IPS-15b (cell line): ENCODE results near the gene SOX6.

Experiments used
- H3K27me3 ChIP-seq: one replicate; pipeline ENCODE4 v1.6.1; 2013; ENCODE audit warnings: low read length; ENCODE audit not compliant: control insufficient read depth, insufficient read depth
- H3K36me3 ChIP-seq: one replicate; pipeline ENCODE4 v1.6.1; 2013; ENCODE audit warnings: low read length; ENCODE audit not compliant: control insufficient read depth, insufficient read depth
- H3K4me1 ChIP-seq: one replicate; pipeline ENCODE4 v1.6.1; 2013; ENCODE audit warnings: mild to moderate bottlenecking, low read length; ENCODE audit not compliant: control insufficient read depth, insufficient read depth
- H3K4me3 ChIP-seq: one replicate; pipeline ENCODE4 v1.5.1; 2013; ENCODE audit warnings: low read depth, low read length
- H3K9ac ChIP-seq: one replicate; pipeline ENCODE4 v1.6.1; 2013; ENCODE audit warnings: low read depth, mild to moderate bottlenecking, low read length
- H3K9me3 ChIP-seq: one replicate; pipeline ENCODE4 v1.6.1; 2013; ENCODE audit warnings: mild to moderate bottlenecking, low read length; ENCODE audit not compliant: control insufficient read depth, insufficient read depth

Gene SOX6

DNA sequence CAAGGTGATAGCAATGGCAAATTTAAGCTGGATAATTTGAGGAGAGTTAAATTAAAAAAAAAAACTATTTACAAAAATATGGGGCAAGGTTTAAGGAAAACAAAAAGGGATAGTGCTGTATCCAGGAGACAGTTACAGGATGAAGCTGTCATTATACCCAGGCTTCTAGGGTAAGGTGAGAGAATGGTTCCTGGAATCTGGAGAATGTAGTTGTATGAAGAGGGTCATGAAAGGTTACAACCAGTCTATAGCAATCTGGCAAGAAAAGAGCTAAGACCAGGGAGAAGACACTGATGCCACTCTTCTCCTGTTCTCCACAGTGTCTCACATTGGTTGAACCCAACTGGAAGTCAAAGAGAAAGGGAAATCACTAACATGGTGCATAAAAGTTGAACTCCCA, 144.9 kb downstream of the SOX6 start:
- no peak overlapping the region for H3K4me3 ChIP-seq
- no peaks in the 10 kb centered on the region for H3K36me3 ChIP-seq
- no peak overlapping the region for H3K9ac ChIP-seq
- no peaks in the 10 kb centered on the region for H3K9me3 ChIP-seq
- H3K4me1 ChIP-seq: no peaks in the 10 kb centered on the region
- no peaks in the 10 kb centered on the region for H3K27me3 ChIP-seq

- no peaks in the 10 kb centered on the region for H3K4me1 ChIP-seq
- H3K27me3 ChIP-seq: no peaks in the 10 kb centered on the region
- no peaks in the 10 kb centered on the region for H3K9me3 ChIP-seq
- H3K9ac ChIP-seq: no peak overlapping the region
- H3K4me3 ChIP-seq: no peak overlapping the region
- H3K36me3 ChIP-seq: no peaks in the 10 kb centered on the region
Measured at GRCh38 chr11:16204261-16204660, 152.1 kb downstream of the SOX6 start.

GRCh38 chr11:16195651-16196050, 160.7 kb downstream of the SOX6 start:
- no peak overlapping the region for H3K9ac ChIP-seq
- no peaks in the 10 kb centered on the region for H3K9me3 ChIP-seq
- H3K36me3 ChIP-seq: no peaks in the 10 kb centered on the region
- peaks cover 4% of the 10 kb centered on the region for H3K4me1 ChIP-seq
- H3K27me3 ChIP-seq: no peaks in the 10 kb centered on the region
- H3K4me3 ChIP-seq: no peak overlapping the region

DNA sequence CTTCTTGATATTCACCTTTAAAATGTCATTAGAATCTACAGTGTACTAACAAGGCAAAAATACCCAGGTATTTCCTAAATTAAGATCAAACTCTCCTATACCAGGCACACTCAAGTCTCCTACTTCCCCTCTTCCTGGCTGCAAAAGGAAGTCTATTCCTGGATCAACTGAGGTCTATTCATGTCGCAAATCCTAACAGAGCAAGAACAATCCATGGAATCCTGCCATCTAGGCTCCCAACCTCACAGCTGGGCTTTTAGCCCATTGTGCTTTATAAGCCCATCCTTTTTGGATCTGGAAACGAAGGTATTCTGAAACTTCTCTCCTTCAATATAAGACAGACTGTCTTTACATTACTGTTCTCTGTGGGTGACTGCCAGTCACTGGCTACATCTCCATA, 161.8 kb downstream of the SOX6 start:
- Histone ChIP-seq H3K4me1 (peaks cover 4% of the 10 kb centered on the region), H3K9me3 (no peaks in the 10 kb centered on the region), H3K27me3 (no peaks in the 10 kb centered on the region), H3K4me3 (no peak overlapping the region), H3K36me3 (no peaks in the 10 kb centered on the region), H3K9ac (no peak overlapping the region)

- H3K27me3 ChIP-seq: no peaks in the 10 kb centered on the region
- H3K4me3 ChIP-seq: no peak overlapping the region
- H3K36me3 ChIP-seq: no peaks in the 10 kb centered on the region
- H3K9ac ChIP-seq: no peak overlapping the region
- no peaks in the 10 kb centered on the region for H3K9me3 ChIP-seq
- peaks cover 4% of the 10 kb centered on the region for H3K4me1 ChIP-seq
Measured at GRCh38 chr11:16193897-16194381, 162.4 kb downstream of the SOX6 start.

GRCh38 chr11:16191868-16192240, 164.5 kb downstream of the SOX6 start:
- no peaks in the 10 kb centered on the region for H3K27me3 ChIP-seq
- no peak overlapping the region for H3K9ac ChIP-seq
- no peaks in the 10 kb centered on the region for H3K9me3 ChIP-seq
- H3K4me1 ChIP-seq: peaks cover 4% of the 10 kb centered on the region
- H3K36me3 ChIP-seq: no peaks in the 10 kb centered on the region
- H3K4me3 ChIP-seq: no peak overlapping the region

DNA sequence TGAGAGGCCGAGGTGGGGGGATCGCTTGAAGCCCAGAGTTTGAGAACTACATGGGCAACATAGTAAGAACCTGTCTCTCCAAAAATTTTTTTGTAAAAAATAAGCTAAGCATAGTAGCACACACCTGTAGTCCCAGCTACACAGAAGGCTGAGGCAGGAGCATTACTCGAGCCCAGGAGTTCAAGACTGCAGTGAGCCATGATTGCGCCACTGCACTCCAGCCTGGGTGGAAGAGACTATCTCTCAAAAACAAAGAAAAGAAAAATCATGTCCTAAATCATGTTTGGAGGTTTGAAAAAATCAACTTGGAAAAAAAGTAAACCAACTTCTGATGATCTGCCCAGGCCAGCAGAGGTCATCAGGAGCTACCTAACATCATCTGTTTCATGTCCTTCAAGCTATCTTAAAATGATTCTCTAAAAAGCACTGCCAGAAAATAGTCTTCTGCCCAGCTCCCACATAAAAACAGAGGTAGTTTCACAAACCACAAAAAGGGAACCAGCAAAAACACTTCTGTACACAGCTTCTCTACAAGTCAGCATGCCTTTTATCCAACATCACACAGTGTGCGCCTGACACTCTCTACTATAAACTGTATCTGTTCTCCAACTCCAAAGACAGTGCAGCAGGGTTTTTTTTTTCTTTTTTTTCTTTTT, 165.0 kb downstream of the SOX6 start:
- Histone ChIP-seq H3K27me3 (no peaks in the 10 kb centered on the region), H3K9me3 (no peaks in the 10 kb centered on the region), H3K4me1 (peaks cover 4% of the 10 kb centered on the region), H3K9ac (no peak overlapping the region), H3K36me3 (no peaks in the 10 kb centered on the region), H3K4me3 (no peak overlapping the region)

GRCh38 chr11:16186680-16187079, 169.7 kb downstream of the SOX6 start:
- Histone ChIP-seq H3K36me3 (no peaks in the 10 kb centered on the region), H3K27me3 (no peaks in the 10 kb centered on the region), H3K9ac (no peak overlapping the region), H3K9me3 (no peaks in the 10 kb centered on the region), H3K4me1 (peaks cover 8% of the 10 kb centered on the region), H3K4me3 (no peak overlapping the region)

GRCh38 chr11:16185042-16185441, 171.3 kb downstream of the SOX6 start:
- H3K9me3 ChIP-seq: no peaks in the 10 kb centered on the region
- H3K4me1 ChIP-seq: peaks cover 16% of the 10 kb centered on the region
- H3K27me3 ChIP-seq: no peaks in the 10 kb centered on the region
- H3K9ac ChIP-seq: no peak overlapping the region
- H3K36me3 ChIP-seq: no peaks in the 10 kb centered on the region
- no peak overlapping the region for H3K4me3 ChIP-seq

GRCh38 chr11:16184588-16184987, 171.8 kb downstream of the SOX6 start:
- Histone ChIP-seq H3K4me3 (no peak overlapping the region), H3K36me3 (no peaks in the 10 kb centered on the region), H3K4me1 (peaks cover 18% of the 10 kb centered on the region), H3K9ac (no peak overlapping the region), H3K9me3 (no peaks in the 10 kb centered on the region), H3K27me3 (no peaks in the 10 kb centered on the region)

DNA sequence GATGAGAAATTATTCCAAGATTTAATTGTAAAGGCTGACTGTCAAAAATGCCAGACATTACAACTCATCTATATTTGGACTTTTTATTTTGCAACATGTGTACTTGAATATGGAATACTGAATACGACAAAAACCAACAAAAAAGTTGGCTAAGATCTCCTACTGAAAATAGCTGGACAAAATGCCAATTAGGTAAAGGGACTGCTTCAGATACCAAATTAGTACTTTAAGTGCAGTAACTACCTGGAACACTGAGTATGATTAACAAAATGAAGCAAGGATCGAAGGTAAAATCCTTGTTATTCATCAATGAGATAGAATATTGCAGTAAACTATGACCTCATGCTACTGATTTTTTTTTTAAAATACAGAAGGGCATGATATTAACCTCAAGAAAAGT, 173.8 kb downstream of the SOX6 start:
- Histone ChIP-seq H3K4me1 (peaks cover 28% of the 10 kb centered on the region), H3K36me3 (no peaks in the 10 kb centered on the region), H3K9ac (no peak overlapping the region), H3K4me3 (no peak overlapping the region), H3K9me3 (no peaks in the 10 kb centered on the region), H3K27me3 (no peaks in the 10 kb centered on the region)

DNA sequence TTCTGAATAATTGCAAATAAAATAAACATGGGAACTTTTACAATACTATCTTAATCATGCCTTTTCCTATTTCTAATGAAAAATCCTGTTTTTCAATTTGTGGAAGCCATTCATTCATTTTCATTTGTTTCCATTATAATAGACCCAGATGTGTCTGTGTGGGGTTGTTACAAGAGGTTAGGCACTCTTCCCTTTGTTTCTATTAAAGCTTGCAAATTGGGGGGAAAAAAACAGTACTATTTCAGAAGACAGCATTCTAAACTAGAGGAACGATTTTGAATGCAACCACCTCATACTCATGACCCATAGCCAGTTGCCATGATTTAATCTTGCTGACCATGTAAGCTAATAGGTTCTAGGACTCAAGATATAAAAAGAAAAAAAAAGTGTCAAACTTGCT, 175.5 kb downstream of the SOX6 start:
- no peaks in the 10 kb centered on the region for H3K36me3 ChIP-seq
- H3K4me3 ChIP-seq: no peak overlapping the region
- H3K9ac ChIP-seq: no peak overlapping the region
- peaks cover 28% of the 10 kb centered on the region for H3K4me1 ChIP-seq
- no peaks in the 10 kb centered on the region for H3K27me3 ChIP-seq
- H3K9me3 ChIP-seq: no peaks in the 10 kb centered on the region
